ENCODE data around the gene SPON1. TPM values are rescaled to one million over a fixed set of nuclear protein-coding genes. Genes with fewer than 3 reads are reported as not detected.

SPON1 gene
- total RNA-seq, 1 experiment from 2014 or later, result 6.4 TPM

GRCh38 chr11:14075118-14076078, 112.9 kb downstream of the SPON1 start:
- ATAC-seq, result peak; percentile 54
- CTCF ChIA-PET, result interaction anchor here (0.9 kb wide), 1 partner anchor 105 kb away, joined by 3 read pairs; no protein-coding TSS in a partner anchor
- DNase-seq (ENCODE audit: low spot score), result peak; percentile 23
- Mint-ChIP-seq H3K4me3 (no peak overlapping the region), H3K4me1 (peaks cover 26% of the 10 kb centered on the region), H3K27me3 (ENCODE audit: low read depth) (no peaks in the 10 kb centered on the region), H3K27ac (no peak overlapping the region), H3K9me3 (no peaks in the 10 kb centered on the region), H3K36me3 (no peaks in the 10 kb centered on the region)
- POLR2A ChIA-PET, result no interaction called here
- no peak for TF ChIP-seq TEAD1 (CRISPR knock-in tag; IDR thresholded peaks at IDR 0.05)
- TF ChIP-seq SP1 (CRISPR knock-in tag; conservative IDR thresholded peaks at IDR 0.05), result no peak
- TF ChIP-seq CDX4 (CRISPR knock-in tag; IDR thresholded peaks at IDR 0.05; ENCODE audit: borderline replicate concordance), result no peak
- TF ChIP-seq MLX (CRISPR knock-in tag; IDR thresholded peaks at IDR 0.05), result no peak
- no peak for TF ChIP-seq PRRX2 (CRISPR knock-in tag; IDR thresholded peaks at IDR 0.05)
- no peak for TF ChIP-seq ZNF317 (CRISPR knock-in tag; IDR thresholded peaks at IDR 0.05; ENCODE audit: borderline replicate concordance, low read depth)

GRCh38 chr11:14079011-14079410, 116.5 kb downstream of the SPON1 start:
- Mint-ChIP-seq H3K36me3 (no peaks in the 10 kb centered on the region), H3K27ac (no peak overlapping the region), H3K4me3 (no peak overlapping the region), H3K27me3 (ENCODE audit: low read depth) (no peaks in the 10 kb centered on the region), H3K4me1 (peaks cover 19% of the 10 kb centered on the region), H3K9me3 (no peaks in the 10 kb centered on the region)
- POLR2A ChIA-PET, result no interaction called here
- no peak for DNase-seq (ENCODE audit: low spot score)
- ATAC-seq, result no peak
- no peak for TF ChIP-seq ZNF671 (CRISPR knock-in tag; IDR thresholded peaks at IDR 0.05)
- CTCF ChIA-PET, result interaction anchor here (0.8 kb wide), 1 partner anchor 70 kb away, joined by 3 read pairs; no protein-coding TSS in a partner anchor

GRCh38 chr11:14079797-14080196, 117.3 kb downstream of the SPON1 start:
- Mint-ChIP-seq H3K4me1 (peaks cover 11% of the 10 kb centered on the region), H3K27me3 (ENCODE audit: low read depth) (no peaks in the 10 kb centered on the region), H3K36me3 (no peaks in the 10 kb centered on the region; the same call in 1 of the 2 replicates), H3K4me3 (no peak overlapping the region), H3K27ac (no peak overlapping the region), H3K9me3 (0 out of 2 replicates have a peak, but pooled peaks cover 6% of the 10 kb centered on the region)
- CTCF ChIA-PET, result no interaction called here
- POLR2A ChIA-PET, result no interaction called here
- ATAC-seq, result no peak
- no peak for DNase-seq (ENCODE audit: low spot score)
- TF ChIP-seq ZSCAN18 (CRISPR knock-in tag; IDR thresholded peaks at IDR 0.05), result no peak
- no peak for TF ChIP-seq ZNF512 (CRISPR knock-in tag; IDR thresholded peaks at IDR 0.05; ENCODE audit: borderline replicate concordance)
- TF ChIP-seq ZBTB43 (CRISPR knock-in tag; IDR thresholded peaks at IDR 0.05), result no peak
- no peak for TF ChIP-seq ZNF317 (CRISPR knock-in tag; IDR thresholded peaks at IDR 0.05; ENCODE audit: borderline replicate concordance, low read depth)
- no peak for TF ChIP-seq ELF4 (CRISPR knock-in tag; IDR thresholded peaks at IDR 0.05; ENCODE audit: low read depth)
- TF ChIP-seq NR3C1 (CRISPR knock-in tag; conservative IDR thresholded peaks at IDR 0.05; ENCODE audit: low read depth), result no peak
- TF ChIP-seq ZNF425 (CRISPR knock-in tag; conservative IDR thresholded peaks at IDR 0.05), result no peak
